Measurements from ENCODE around the gene CHTF18. TPM values are rescaled to one million over a fixed set of nuclear protein-coding genes. Genes with fewer than 3 reads are reported as not detected.

Gene CHTF18
- total and polyA plus RNA-seq, 9 of the 15 experiments (the other 6 are each of a cell fraction or from before 2014, with no cell fraction given), result 2.5 to 123 (median 17.0) TPM

GRCh38 chr16:740764-741505 is 47.5 kb upstream of the CHTF18 start, which contains the start of gene CIAO3 (continued):
- no peak for TF ChIP-seq RHOXF2B (CRISPR knock-in tag; conservative IDR thresholded peaks at IDR 0.05)
- peak; percentile 83 to 90 for TF ChIP-seq MAZ (CRISPR knock-in tag; conservative IDR thresholded peaks at IDR 0.05 in 1 of 2, IDR thresholded peaks at IDR 0.05 in 1 of 2)
- no peak for TF ChIP-seq ZNF778 (CRISPR knock-in tag; IDR thresholded peaks at IDR 0.05)
- no peak for TF ChIP-seq BCL6 (CRISPR knock-in tag; IDR thresholded peaks at IDR 0.05)
- TF ChIP-seq DLX4 (CRISPR knock-in tag; IDR thresholded peaks at IDR 0.05), result no peak
- TF ChIP-seq ZNF766 (CRISPR knock-in tag; conservative IDR thresholded peaks at IDR 0.05), result no peak
- no peak for TF ChIP-seq ZNF133 (CRISPR knock-in tag; IDR thresholded peaks at IDR 0.05)
- no peak for TF ChIP-seq YBX1 (IDR thresholded peaks at IDR 0.05)
- no peak for TF ChIP-seq KLF1 (tag; IDR thresholded peaks at IDR 0.05)
- TF ChIP-seq, protein P1, sequence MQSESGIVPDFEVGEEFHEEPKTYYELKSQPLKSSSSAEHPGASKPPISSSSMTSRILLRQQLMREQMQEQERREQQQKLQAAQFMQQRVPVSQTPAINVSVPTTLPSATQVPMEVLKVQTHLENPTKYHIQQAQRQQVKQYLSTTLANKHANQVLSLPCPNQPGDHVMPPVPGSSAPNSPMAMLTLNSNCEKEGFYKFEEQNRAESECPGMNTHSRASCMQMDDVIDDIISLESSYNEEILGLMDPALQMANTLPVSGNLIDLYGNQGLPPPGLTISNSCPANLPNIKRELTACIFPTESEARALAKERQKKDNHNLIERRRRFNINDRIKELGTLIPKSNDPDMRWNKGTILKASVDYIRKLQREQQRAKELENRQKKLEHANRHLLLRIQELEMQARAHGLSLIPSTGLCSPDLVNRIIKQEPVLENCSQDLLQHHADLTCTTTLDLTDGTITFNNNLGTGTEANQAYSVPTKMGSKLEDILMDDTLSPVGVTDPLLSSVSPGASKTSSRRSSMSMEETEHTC (IDR thresholded peaks at IDR 0.05), result peak; percentile 84
- TF ChIP-seq ARID3B (CRISPR knock-in tag; IDR thresholded peaks at IDR 0.05; ENCODE audit: borderline replicate concordance), result no peak
- no peak for TF ChIP-seq CREB3 (tag; conservative IDR thresholded peaks at IDR 0.05; ENCODE audit: low read depth)
- 0 out of 2 replicates have a peak, but pooled peaks have one; percentile 14 for TF ChIP-seq ZNF592 (IDR thresholded peaks at IDR 0.05)
- no peak for TF ChIP-seq KAT8 (IDR thresholded peaks at IDR 0.05; ENCODE audit: low read depth)
- TF ChIP-seq HLTF (IDR thresholded peaks at IDR 0.05), result no peak
- TF ChIP-seq ZC3H4 (CRISPR knock-in tag; IDR thresholded peaks at IDR 0.05; ENCODE audit: borderline replicate concordance), result no peak
- TF ChIP-seq NR2C1 (IDR thresholded peaks at IDR 0.05), result no peak
- TF ChIP-seq NR2C1 (tag; IDR thresholded peaks at IDR 0.05), result peak; percentile 79
- TF ChIP-seq ZNF668 (CRISPR knock-in tag; IDR thresholded peaks at IDR 0.05), result no peak
- TF ChIP-seq ZNF3 (CRISPR knock-in tag; IDR thresholded peaks at IDR 0.05), result no peak
- TF ChIP-seq ETV5 (CRISPR knock-in tag; IDR thresholded peaks at IDR 0.05; ENCODE audit: low read depth), result 0 out of 2 replicates have a peak, but pooled peaks have one; percentile 56
